IPS DF 19.7 (cell line): ENCODE measurements around the gene RPN2.

Experiments
- DNase-seq: peaks from one replicate; pipeline ENCODE4 v3.0.0-alpha.2; 2013; ENCODE audit warnings: low read depth, low spot score

The RPN2 gene

GRCh38 chr20:37218441-37218840 lies 39.3 kb downstream of the RPN2 start:
- no peak for DNase-seq

DNA sequence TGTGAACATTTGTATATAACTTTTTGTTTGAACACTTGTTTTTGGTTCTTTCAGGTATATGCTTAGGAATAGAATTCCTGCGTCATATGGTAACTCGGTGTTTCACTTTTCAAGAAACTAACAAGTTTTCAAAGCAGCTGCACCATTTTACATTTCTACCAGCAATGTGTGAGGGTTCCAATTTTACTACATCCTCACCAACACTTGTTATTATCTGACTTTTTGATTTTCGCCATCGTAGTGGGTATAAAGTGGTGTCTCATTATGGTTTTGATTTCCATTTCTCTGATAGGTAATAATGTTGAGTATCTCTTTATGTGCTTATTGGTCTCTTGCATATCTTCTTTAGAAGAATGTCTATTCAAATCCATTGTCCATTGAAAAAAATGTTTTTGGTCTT lies 39.8 kb downstream of the RPN2 start:
- DNase-seq, result no peak

DNA sequence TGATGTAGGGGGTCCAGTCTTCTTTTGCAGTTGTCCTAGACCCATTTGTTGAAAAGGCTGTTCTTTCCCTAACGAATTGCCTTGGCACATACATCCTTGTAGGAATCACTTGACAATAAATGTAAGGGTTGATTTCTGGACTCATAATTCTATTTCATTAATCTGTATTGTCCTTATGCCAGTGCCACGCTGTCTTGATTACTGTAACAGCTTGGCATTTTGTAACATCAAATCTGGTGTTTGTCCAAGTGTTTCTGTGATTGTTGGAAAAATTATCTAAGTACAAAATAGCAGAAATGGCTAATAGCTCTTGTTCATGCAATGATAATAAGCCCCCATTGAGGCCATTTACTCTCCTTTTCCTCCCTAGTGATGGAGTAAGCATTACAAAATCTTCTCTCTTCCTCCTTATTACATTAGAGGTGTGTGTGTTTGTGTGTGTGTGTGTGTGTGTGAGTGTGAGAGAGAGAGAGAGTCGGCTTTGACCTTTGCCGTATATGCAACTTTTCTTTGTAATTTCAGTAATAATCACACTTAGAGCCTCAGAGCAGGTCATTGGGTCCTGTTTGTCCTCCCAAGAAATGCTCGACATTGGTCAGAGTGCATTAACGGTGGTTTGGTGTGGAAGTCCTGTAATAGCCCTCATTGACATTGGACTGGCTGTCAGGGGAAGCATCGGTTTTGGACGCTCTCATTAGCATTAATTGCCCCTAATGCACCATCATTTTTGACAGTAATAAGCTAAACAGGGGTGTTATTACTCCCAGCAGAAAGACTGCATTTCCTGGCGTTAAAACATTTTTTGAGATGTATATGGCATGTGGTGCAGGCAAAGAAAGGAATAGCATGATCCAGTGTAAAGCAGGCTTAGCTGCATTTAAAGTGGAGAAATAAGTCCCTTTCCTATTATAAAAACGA lies 40.9 kb downstream of the RPN2 start:
- DNase-seq, result no peak

- DNase-seq, result no peak
Observed at GRCh38 chr20:37220731-37221130, 41.6 kb downstream of the RPN2 start.

- DNase-seq, result no peak
Observed at GRCh38 chr20:37222086-37222485, 43.0 kb downstream of the RPN2 start.

DNA sequence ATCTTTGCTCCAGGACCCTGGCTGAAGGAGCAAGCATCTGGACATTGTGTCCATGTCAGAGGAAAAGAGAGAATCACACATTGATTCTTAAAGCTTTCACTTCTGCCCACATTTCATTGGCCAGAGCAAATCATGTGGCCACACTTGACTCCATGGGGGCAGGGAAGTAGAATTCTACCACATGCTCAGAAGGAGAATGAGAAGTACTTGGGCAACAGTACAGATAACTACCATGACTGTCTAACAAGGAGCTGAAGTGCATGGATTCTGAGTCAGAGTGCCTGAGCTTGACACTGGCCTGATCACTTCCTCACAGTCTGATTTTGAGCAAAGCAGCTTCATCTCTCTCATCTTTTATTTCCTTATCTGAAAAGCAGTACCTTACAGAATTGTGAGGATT lies 43.9 kb downstream of the RPN2 start:
- DNase-seq, result no peak

DNA sequence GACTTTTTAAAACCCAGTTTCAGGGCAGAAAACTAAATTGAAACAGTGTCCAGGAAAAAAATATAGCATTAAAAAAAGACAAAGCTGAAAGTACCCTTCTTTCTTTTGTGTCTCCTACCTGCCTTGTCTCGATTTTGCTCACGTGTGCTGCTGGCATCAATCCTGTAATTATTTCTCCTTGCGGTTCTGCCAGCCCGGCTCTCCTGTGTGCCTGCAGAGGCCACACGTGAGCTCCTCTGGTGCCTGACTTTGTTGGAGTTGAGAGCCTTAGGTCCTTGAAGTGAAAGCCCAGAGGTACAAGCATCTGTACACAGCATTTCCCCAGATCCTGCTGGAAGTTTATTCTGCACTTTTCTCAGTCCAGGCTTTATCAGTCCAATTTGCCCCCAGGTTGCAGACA lies 46.0 kb downstream of the RPN2 start:
- no peak for DNase-seq

- no peak for DNase-seq
Observed at GRCh38 chr20:37226889-37227288, 47.8 kb downstream of the RPN2 start.

- DNase-seq, result no peak
Observed at GRCh38 chr20:37228082-37228481, 49.0 kb downstream of the RPN2 start.

GRCh38 chr20:37228656-37229055 lies 49.5 kb downstream of the RPN2 start:
- no peak for DNase-seq

DNA sequence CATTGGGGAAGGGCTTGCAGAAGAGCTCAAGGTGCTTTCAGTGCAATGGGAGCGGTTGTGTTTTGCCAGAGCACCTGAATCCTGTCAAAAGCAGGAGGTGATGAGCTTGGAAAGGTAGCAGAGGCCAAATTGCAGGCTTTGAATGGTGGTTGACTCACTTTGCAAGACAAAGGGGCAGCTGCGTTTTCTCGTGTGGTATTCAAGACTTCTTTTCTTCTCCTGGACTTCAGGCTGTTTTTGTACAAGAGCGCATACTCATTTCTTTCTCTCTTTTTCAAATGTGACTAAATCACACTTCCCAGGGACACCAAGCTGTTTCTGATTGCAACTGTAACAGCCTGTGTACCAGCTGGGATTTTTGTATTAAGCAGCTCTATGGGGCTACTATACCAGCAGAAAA lies 50.2 kb downstream of the RPN2 start:
- DNase-seq, result peak; percentile 50

DNA sequence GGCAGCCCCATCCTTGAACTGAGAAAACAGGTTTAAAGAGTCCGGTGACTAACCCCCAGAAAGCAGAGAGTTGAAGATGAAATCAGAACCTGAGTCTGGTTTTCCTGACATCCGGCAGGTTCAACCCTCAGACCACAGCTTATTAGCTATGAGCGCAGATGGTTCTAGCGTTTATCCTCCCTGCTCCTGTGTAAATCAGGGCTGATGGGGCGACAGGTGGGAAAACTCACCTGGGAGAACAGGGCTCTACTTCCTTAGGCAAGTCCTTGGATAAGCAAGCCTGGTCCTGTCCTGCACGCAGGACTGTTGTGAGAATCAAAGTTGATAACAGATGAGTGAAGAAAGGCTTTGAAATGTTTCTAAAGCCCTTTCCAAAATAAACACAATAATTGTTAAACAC lies 51.1 kb downstream of the RPN2 start:
- DNase-seq, result no peak

GRCh38 chr20:37231947-37232630 lies 53.0 kb downstream of the RPN2 start:
- DNase-seq, result no peak

- DNase-seq, result no peak
Observed at GRCh38 chr20:37233548-37234253, 54.6 kb downstream of the RPN2 start.

- DNase-seq, result no peak
Observed at GRCh38 chr20:37234254-37234581, 55.1 kb downstream of the RPN2 start.

DNA sequence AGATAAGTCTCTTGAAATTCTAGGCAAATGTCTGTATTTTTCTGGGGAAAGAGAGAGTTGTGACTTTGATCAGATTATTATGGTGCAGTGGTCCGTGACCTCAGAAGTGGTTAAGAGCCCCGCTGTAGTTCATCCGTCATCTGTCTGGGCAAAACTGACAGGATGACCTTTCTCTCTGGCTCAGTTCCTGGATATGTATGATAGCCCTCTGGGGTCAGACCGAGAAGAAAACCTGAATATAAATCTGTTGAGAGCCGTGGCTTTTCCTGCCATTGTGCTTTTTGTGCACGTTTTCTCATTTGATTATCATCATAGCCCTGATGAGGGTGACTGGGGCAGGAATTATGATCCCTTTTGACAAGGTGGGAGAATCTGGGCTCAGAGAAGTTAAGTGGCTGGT lies 55.9 kb downstream of the RPN2 start:
- DNase-seq, result no peak

- DNase-seq, result no peak
Observed at GRCh38 chr20:37236462-37236861, 57.3 kb downstream of the RPN2 start.

DNA sequence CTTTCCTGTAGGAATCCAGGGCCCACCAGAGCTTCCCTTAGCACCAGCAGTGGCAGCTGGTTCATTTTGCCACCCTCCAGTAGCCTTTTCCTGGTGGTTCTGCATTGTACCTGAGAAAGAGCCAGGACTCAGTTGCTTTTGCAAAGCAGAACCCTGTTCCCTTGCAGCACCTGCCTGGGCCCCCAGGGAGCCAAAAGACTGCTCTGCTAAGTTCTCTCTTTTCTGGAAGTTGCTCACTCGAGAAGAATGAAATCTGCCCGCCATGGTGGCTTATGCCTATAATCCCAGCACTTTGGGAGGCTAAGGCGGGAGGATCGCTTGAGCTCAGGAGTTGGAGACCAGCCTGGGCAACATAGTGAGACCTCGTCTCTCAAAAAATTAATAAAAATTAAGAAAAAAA lies 58.5 kb downstream of the RPN2 start:
- DNase-seq, result no peak

DNA sequence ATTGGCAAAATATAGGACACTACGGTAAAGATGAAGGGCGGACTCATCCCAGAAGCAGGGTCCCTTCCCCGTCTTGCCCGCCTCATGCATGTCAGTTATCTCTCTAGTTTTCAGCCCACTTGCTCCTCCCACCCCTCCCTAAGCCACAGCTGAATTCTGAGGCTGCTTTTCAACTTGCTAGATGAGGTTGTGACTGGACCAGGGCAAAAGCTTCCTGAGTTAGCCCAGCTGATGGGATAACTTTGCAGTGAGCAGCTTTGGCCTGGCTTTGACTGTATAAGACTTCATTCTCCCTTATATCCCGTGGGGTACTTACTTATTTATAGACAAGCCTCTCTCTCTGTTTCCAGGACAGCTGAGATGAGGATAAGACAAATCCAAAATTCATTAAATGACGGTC lies 59.3 kb downstream of the RPN2 start:
- no peak for DNase-seq

DNA sequence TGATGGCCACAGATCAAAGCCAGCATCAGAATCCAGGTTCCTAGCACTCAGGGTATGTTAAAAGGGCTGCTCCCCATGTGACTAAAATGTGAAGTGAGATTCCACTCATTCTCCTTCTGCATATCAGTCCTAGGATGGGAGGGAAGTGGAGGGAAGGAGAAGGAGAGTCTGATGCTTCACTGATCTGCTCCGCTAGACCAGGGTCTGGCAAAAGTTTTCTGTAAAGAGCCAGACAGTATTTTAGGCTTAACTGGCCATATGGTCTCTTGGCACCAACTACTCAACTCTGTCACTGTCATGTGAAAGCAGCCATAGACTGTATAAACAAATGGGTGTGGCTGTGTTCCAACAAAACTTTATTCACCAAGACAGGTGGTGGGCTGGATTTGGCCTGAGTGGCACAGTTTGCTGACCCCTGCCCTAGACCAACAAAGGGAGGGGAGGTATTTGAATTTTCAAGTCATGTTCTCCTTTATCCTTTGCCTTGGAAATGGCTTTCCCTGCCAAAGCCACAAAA lies 59.9 kb downstream of the RPN2 start:
- no peak for DNase-seq

DNA sequence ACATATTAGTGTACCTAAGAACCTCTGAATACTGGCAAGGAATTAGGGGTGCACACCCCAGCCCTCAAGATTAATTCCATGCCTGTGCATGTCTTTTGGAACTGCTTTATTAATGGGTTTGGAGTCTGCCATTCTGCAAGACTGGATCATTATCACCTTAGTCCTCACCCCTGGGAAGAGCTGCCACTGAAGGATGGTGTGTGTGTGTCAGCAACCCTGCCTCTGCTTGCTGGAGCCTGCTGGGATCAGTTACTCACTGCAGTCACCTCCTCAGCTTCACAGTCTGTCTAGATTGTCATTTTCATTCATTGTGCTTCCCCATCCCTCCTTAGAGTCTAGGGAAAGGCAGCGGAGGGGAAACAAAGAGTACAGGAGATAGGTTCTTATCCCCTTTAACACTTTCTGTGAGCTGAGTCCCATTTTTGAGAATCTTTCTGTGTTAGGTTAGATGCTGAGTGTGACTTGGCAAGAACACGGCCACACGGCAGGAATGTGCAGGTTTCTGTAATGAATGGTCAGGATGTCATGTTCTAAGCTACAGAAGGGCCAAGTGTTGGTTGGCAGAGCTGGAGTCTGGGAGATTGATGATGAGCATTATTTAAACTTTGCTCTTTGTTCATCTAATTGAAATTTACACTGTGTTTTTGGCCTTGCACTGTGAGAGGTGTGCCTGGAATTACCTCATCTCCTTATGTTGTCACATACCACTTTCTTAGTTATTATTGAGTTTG lies 61.4 kb downstream of the RPN2 start:
- DNase-seq, result no peak

DNA sequence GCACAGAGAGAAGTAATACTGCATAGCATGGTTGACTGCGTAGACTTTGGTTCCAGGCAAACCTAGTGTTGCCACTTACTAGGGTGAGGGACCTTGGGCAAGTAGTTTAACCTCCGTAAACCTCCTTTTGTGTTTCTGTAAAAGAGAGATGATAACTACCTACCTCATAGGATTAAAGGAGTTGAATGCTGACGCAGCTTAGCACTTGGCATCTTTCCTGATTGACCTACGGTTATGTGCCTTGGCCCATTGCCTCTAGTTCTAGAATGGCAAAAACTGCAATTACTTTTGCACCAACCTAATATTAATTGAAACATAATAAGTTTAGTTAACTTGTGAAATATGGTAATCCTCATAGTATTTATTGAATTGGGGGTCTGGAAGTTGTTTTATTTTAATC lies 63.4 kb downstream of the RPN2 start:
- DNase-seq, result no peak
